CD14-positive monocyte (primary cell): ENCODE data around the gene PKMYT1. TPM values are rescaled to one million over a fixed set of nuclear protein-coding genes. Genes with fewer than 3 reads are reported as not detected.

Experiments used
- DNase-seq, 3 donors: peaks; one replicate each; pipeline ENCODE4 v3.0.0-alpha.2; 2011 to 2022
- H2AFZ ChIP-seq: 2 replicates; pipeline ENCODE4 v1.6.0; 2012; ENCODE audit warnings: mild to moderate bottlenecking, low read depth, low read length, inconsistent platforms; ENCODE audit not compliant: insufficient read depth, poor library complexity, severe bottlenecking
- H3K27ac ChIP-seq, 2 donors: 1 replicate in 1 of 2; 2 replicates in 1 of 2; pipeline ENCODE4 v1.5.1; 2012 to 2013; ENCODE audit warnings: low read length in 2 of 2, control low read depth in 1 of 2, inconsistent platforms in 1 of 2, low read depth in 1 of 2, mild to moderate bottlenecking in 1 of 2
- H3K27me3 ChIP-seq, 2 donors: one replicate each; pipeline versions ENCODE4 v1.6.0 to v1.6.1; 2011 to 2013; ENCODE audit warnings: low read length in 2 of 2; ENCODE audit not compliant: control insufficient read depth in 2 of 2, insufficient read depth in 2 of 2
- H3K36me3 ChIP-seq, 2 donors: replicated peaks in 1 of 2; 1 replicate in 1 of 2; 2 replicates in 1 of 2; pipeline versions ENCODE4 v1.5.1 to v1.6.1; 2012 to 2013; ENCODE audit warnings: low read length in 2 of 2, control low read depth in 1 of 2, inconsistent platforms in 1 of 2, mild to moderate bottlenecking in 1 of 2; ENCODE audit not compliant: insufficient read depth in 2 of 2, control insufficient read depth in 1 of 2
- H3K4me1 ChIP-seq, 2 donors: 1 replicate in 1 of 2; 2 replicates in 1 of 2; pipeline versions ENCODE4 v1.5.1 to v1.6.1; 2012 to 2013; ENCODE audit warnings: low read length in 2 of 2, control low read depth in 1 of 2, inconsistent platforms in 1 of 2, mild to moderate bottlenecking in 1 of 2, moderate library complexity in 1 of 2; ENCODE audit not compliant: insufficient read depth in 2 of 2, control insufficient read depth in 1 of 2
- H3K4me2 ChIP-seq: replicated peaks from 2 replicates; pipeline ENCODE3; 2012; ENCODE audit warnings: low read length, moderate library complexity, mild to moderate bottlenecking; ENCODE audit not compliant: poor library complexity, severe bottlenecking; ENCODE audit errors: extremely low read depth
- H3K4me3 ChIP-seq, 3 experiments: fragments of 200-600 bp in 1 of 3; sonication (generic) in 1 of 3; replicated peaks in 1 of 3; 1 replicate in 2 of 3; 2 replicates in 1 of 3; pipeline ENCODE4 v1.5.1; 2011 to 2013; ENCODE audit warnings: low read length in 3 of 3, mild to moderate bottlenecking in 3 of 3, control low read depth in 2 of 3, low read depth in 2 of 3, inconsistent platforms in 1 of 3, moderate library complexity in 1 of 3
- H3K79me2 ChIP-seq: 2 replicates; pipeline ENCODE4 v1.6.0; 2012; ENCODE audit warnings: mild to moderate bottlenecking, control low read depth, inconsistent platforms, low read length, moderate library complexity; ENCODE audit not compliant: insufficient read depth
- H3K9ac ChIP-seq: 2 replicates; pipeline ENCODE4 v1.6.0; 2017; ENCODE audit warnings: low read length, mild to moderate bottlenecking; ENCODE audit not compliant: insufficient read depth, poor library complexity, severe bottlenecking
- H3K9me3 ChIP-seq, 2 donors: replicated peaks in 1 of 2; 1 replicate in 1 of 2; 2 replicates in 1 of 2; pipeline versions ENCODE4 v1.5.1 to v1.6.1; 2012 to 2013; ENCODE audit warnings: low read length in 2 of 2, control low read depth in 1 of 2; ENCODE audit not compliant: control insufficient read depth in 1 of 2, insufficient read depth in 1 of 2
- H4K20me1 ChIP-seq: 2 replicates; pipeline ENCODE4 v1.6.0; 2012; ENCODE audit warnings: mild to moderate bottlenecking, low read length, control low read depth, moderate library complexity; ENCODE audit not compliant: insufficient read depth
- H3K27ac Mint-ChIP-seq, 7 donors: one replicate each; pipeline ENCODE4 v1.8.0; 2020; ENCODE audit warnings: mild to moderate bottlenecking in 7 of 7, mixed read lengths in 7 of 7, moderate library complexity in 6 of 7, inconsistent platforms in 2 of 7
- H3K27me3 Mint-ChIP-seq, 3 donors: one replicate each; pipeline ENCODE4 v1.8.0; 2021 to 2022; ENCODE audit warnings: low read depth in 3 of 3, mild to moderate bottlenecking in 3 of 3, mixed read lengths in 3 of 3, moderate library complexity in 3 of 3, inconsistent platforms in 1 of 3
- H3K36me3 Mint-ChIP-seq, 2 donors: one replicate each; pipeline ENCODE4 v1.8.0; 2020; ENCODE audit warnings: mixed read lengths in 2 of 2, inconsistent platforms in 1 of 2, mild to moderate bottlenecking in 1 of 2
- H3K4me1 Mint-ChIP-seq: one replicate; pipeline ENCODE4 v1.8.0; 2020; ENCODE audit warnings: mild to moderate bottlenecking, mixed read lengths
- H3K4me3 Mint-ChIP-seq, 2 donors: one replicate each; pipeline ENCODE4 v1.8.0; 2020; ENCODE audit warnings: mild to moderate bottlenecking in 2 of 2, mixed read lengths in 2 of 2, moderate library complexity in 1 of 2
- H3K9me3 Mint-ChIP-seq, 7 donors: one replicate each; pipeline ENCODE4 v1.8.0; 2020 to 2022; ENCODE audit warnings: mixed read lengths in 7 of 7, mild to moderate bottlenecking in 6 of 7, moderate library complexity in 6 of 7, inconsistent platforms in 2 of 7
- CTCF ChIP-seq: fragments of 200-600 bp; IDR thresholded peaks from one replicate; pipeline ENCODE4 v1.8.0; 2022; ENCODE audit warnings: antibody characterized with exemption, mild to moderate bottlenecking
- WGBS: methylation state at CpG from one replicate; pipeline ENCODE4 v1.1.5; 2013; ENCODE audit warnings: missing lambda C conversion rate; ENCODE audit not compliant: insufficient coverage; 5-methylcytosine and 5-hydroxymethylcytosine counted together
- intact Hi-C, 2 donors: fragments of 100-400 bp; cut with micrococcal nuclease; formaldehyde crosslinking; loops; one replicate each; pipeline versions ENCODE4 v1.15.0 to v1.15.1; 2023
- polyA plus RNA-seq, 3 donors: library from polyadenylated mRNA; depleted of rRNA in 1 of 3; unstranded in 2 of 3; stranded (reverse) in 1 of 3; fragments of 300-500 nt in 2 of 3; fragments of >200 nt in 1 of 3; fragmentation: Illumina TruSeq in 2 of 3; gene quantifications; 1 replicate in 2 of 3; 2 replicates in 1 of 3; pipeline ENCODE4 v1.2.3, GENCODE V29; 2012 to 2021

The PKMYT1 gene
- polyA plus RNA-seq, 3 donors: 0.39 to 3.2 (median 3.0) TPM

- Mint-ChIP-seq H3K27me3 (peaks cover 4 to 30% (median 23%) of the 10 kb centered on the region in 3 donors), H3K4me3 (no peak overlapping the region), H3K9me3 (peaks cover 0 to 2% (median 0%) of the 10 kb centered on the region in 7 donors), H3K4me1 (peaks cover 12% of the 10 kb centered on the region), H3K36me3 (no peaks in the 10 kb centered on the region), H3K27ac (no peak overlapping the region)
- no peaks in the 10 kb centered on the region for H3K9me3 ChIP-seq
- H4K20me1 ChIP-seq: no peaks in the 10 kb centered on the region
- WGBS: 85% methylated on average over 8 of the region's 11 CpGs
- H3K27me3 ChIP-seq: peaks cover 0 to 6% of the 10 kb centered on the region in 2 donors
- H3K27ac ChIP-seq: no peak overlapping the region
- intact Hi-C loops: no loop called here
- H3K4me2 ChIP-seq: peak overlapping the region; percentile 54
- H3K9ac ChIP-seq: peak overlapping the region; percentile 25
- peak overlapping the region; percentile 81 for H2AFZ ChIP-seq
- H3K79me2 ChIP-seq: no peaks in the 10 kb centered on the region
- no peaks in the 10 kb centered on the region for H3K36me3 ChIP-seq
- peak overlapping the region in 1 of 3 experiments; percentile 47 for H3K4me3 ChIP-seq
- DNase-seq: no peak
- TF ChIP-seq CTCF: no peak
- peaks cover 13 to 15% of the 10 kb centered on the region in 2 donors for H3K4me1 ChIP-seq
These were observed 23.7 kb downstream of the PKMYT1 start for GRCh38 chr16:2956579-2956956.

DNA sequence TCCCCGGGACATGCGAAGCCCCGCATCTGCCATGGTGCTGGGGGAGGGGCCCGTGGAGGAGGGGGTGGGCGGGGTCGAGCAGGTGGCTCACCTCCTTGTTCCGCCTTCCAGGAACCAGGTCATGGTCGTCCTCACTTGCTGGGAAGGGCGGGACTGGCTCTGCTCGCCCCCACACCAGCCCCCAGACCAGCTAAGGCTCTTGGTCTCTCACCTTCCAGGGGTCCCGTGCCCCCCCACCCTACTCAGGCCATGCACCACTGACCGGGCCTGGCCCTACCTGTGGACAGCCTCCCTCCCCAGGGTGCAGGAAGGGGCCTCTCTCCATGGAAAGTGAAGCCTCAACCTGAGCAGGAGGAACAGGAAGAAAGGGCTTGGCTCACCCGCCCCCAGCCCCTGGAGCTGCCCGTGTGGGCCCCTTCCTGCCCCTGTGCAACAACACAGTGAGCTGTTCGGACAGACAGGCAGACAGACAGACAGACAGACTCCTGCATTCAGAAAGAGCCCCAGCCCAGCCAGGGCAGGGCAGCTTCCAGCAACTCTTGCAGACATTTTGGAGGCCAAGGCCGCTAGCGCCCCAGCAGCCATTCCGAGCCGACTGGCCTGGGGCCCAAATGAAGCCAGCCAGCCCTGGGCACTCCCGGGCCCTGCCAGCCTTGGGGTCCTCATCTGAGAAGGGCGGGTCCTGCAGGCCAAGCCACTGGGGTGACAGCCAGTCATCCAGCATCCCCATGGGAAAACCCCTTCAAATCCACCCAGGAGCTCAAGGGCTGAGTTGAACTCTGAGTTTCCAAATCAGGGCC is 24.3 kb downstream of the PKMYT1 start:
- no peaks in the 10 kb centered on the region for H3K36me3 ChIP-seq
- DNase-seq: peak; percentile 13 to 63 (median 14)
- H3K79me2 ChIP-seq: no peaks in the 10 kb centered on the region
- peaks cover 13 to 15% of the 10 kb centered on the region in 2 donors for H3K4me1 ChIP-seq
- peak overlapping the region; percentile 54 for H3K4me2 ChIP-seq
- no peak for TF ChIP-seq CTCF
- 7% methylated on average over 21 of the region's 21 CpGs for WGBS
- peaks cover 0 to 2% (median 0%) of the 10 kb centered on the region in 7 donors for H3K9me3 Mint-ChIP-seq
- H3K4me3 ChIP-seq: peak overlapping the region in 1 of 3 experiments; percentile 47
- H3K27ac ChIP-seq: no peak overlapping the region
- H4K20me1 ChIP-seq: no peaks in the 10 kb centered on the region
- intact Hi-C loops: no loop called here
- H2AFZ ChIP-seq: peak overlapping the region; percentile 81
- H3K27ac Mint-ChIP-seq: no peak overlapping the region
- H3K9me3 ChIP-seq: no peaks in the 10 kb centered on the region
- H3K4me3 Mint-ChIP-seq: peak overlapping the region; percentile 27 to 67
- H3K36me3 Mint-ChIP-seq: no peaks in the 10 kb centered on the region
- peaks cover 12% of the 10 kb centered on the region for H3K4me1 Mint-ChIP-seq
- peaks cover 4 to 26% (median 19%) of the 10 kb centered on the region in 3 donors for H3K27me3 Mint-ChIP-seq
- peak overlapping the region; percentile 25 for H3K9ac ChIP-seq
- H3K27me3 ChIP-seq: peaks cover 0 to 5% of the 10 kb centered on the region in 2 donors
